Stimulated activated CD4-positive, alpha-beta T cell treated with anti-CD3 and anti-CD28 coated beads, Interleukin-4, amount 100 ng/mL, for 1 hour (primary cell): Measurements from ENCODE around the gene PPFIA3.
"Not testable (repeated sequence)": the region's sequence is repeated elsewhere in the genome, so short reads cannot be mapped to it uniquely, and the experiment has no call there.

Source experiments
- DNase-seq: peaks from one replicate; pipeline ENCODE4 v3.0.0-alpha.2; 2020

The PPFIA3 gene

GRCh38 chr19:49119411-49120324, at the start of gene PPFIA3:
Gene PPFIA3 (plus strand): TSS chr19:49119544. CDS start chr19:49127874, 8,330 bp downstream.
- DNase-seq = no peak

GRCh38 chr19:49070416-49070815, 48.9 kb upstream of the PPFIA3 start:
- no peak for DNase-seq

- no peak for DNase-seq
Measured at GRCh38 chr19:49071860-49072547, 47.3 kb upstream of the PPFIA3 start.

GRCh38 chr19:49073514-49074378, 45.6 kb upstream of the PPFIA3 start:
- no peak for DNase-seq

GRCh38 chr19:49074869-49075268, 44.5 kb upstream of the PPFIA3 start:
- DNase-seq = not testable (repeated sequence)

GRCh38 chr19:49080392-49080791, 39.0 kb upstream of the PPFIA3 start:
- no peak for DNase-seq

- DNase-seq = no peak
Measured at GRCh38 chr19:49081273-49081672, 38.1 kb upstream of the PPFIA3 start.

GRCh38 chr19:49084206-49085019, 34.9 kb upstream of the PPFIA3 start:
- DNase-seq = no peak

- peak; percentile 98 for DNase-seq
Measured at GRCh38 chr19:49085020-49085867, 34.1 kb upstream of the PPFIA3 start, which contains the start of gene SNRNP70. Gene SNRNP70 (plus strand): TSS chr19:49085451. CDS start chr19:49086415, 964 bp downstream.

- DNase-seq = no peak
Measured at GRCh38 chr19:49085868-49086232, 33.5 kb upstream of the PPFIA3 start.

GRCh38 chr19:49086296-49086695, 33.0 kb upstream of the PPFIA3 start:
- DNase-seq = no peak

GRCh38 chr19:49091391-49092038, 27.8 kb upstream of the PPFIA3 start:
- no peak for DNase-seq

- DNase-seq = no peak
Measured at GRCh38 chr19:49092686-49093085, 26.7 kb upstream of the PPFIA3 start.

GRCh38 chr19:49094505-49095482, 24.6 kb upstream of the PPFIA3 start:
- DNase-seq = no peak

- peak; percentile 69 for DNase-seq
Measured at GRCh38 chr19:49097453-49098288, 21.7 kb upstream of the PPFIA3 start.

- DNase-seq = no peak
Measured at GRCh38 chr19:49098795-49099194, 20.5 kb upstream of the PPFIA3 start.

GRCh38 chr19:49101160-49101559, 18.2 kb upstream of the PPFIA3 start:
- no peak for DNase-seq

GRCh38 chr19:49102303-49102702, 17.0 kb upstream of the PPFIA3 start:
- DNase-seq = no peak
